ENCODE results near the gene ELF5. TPM values are rescaled to one million over a fixed set of nuclear protein-coding genes. Genes with fewer than 3 reads are reported as not detected.

ELF5 gene
- total and polyA plus RNA-seq, 2 of the 13 experiments (the other 11 are each of a cell fraction or from before 2014, with no cell fraction given): 0.51 to 2.6 TPM

DNA sequence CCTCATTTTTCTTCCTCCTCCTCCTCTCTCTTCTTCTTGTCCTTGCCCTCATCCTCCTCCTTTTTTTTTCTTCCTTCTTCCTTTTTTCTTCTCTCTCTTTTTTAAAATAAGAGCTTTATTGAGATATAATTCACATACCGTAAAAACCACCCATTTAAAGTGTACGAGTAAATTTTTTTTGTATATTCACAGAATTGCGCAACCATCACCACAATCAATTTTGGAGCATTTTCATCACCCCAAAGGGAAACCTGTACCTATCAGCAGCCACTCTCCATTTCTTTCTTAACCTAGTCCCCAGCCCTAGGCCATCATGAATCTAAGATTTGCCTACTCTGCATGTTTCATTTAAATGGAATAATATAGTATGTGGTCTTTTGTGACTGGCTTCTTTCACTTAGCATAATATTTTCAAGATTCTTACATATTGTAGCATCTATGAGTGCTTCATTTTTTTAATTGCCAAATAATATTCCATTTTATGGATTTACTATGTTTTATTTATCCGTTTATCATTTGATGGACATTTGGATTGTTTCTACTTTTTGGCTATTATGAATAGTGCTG lies 39.9 kb downstream of the ELF5 start:
- intact Hi-C loops (cut with micrococcal nuclease; ENCODE audit: unreplicated experiment): no loop called here

DNA sequence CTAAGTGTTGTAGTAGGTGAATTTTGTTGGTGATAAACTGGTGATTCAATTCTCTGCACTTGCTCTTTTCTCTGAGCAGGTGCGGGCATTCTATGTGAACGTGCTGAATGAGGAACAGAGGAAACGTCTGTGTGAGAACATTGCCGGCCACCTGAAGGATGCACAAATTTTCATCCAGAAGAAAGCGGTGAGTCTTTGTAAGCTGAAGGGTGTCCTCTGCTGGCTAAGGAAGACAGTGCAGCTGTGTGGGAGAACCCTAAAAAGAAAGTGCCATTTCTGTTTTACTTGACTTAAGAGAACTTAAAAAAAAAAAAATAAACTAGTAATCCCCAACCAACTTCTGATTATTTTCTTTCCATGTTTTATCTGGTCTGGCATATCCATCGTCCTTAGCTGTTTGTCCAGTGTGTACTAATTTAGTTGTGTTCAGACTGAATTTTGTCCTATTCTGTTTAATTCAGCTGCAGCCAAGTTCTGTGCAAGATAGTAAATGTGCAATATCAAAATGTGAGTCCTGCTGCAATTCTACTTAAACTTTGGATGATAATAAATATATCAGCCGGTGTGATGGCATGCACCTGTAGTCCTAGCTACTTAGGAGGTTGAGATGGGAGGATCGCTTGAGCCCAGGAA lies 45.3 kb downstream of the ELF5 start:
- intact Hi-C loops (cut with micrococcal nuclease; ENCODE audit: unreplicated experiment): loop anchor here (1.0 to 10.0 kb wide), 2 partner anchors 102 to 294 kb away; no protein-coding TSS in a partner anchor
- WGBS (ENCODE audit: low lambda C conversion rate): 82% methylated on average over 8 of the region's 8 CpGs
- peak; percentile 23 for FAIRE-seq
- H3K9ac ChIP-seq (ENCODE audit: insufficient read depth, low read depth, low read length): no peak overlapping the region
- H2AFZ ChIP-seq (ENCODE audit: low read length): no peak overlapping the region
- peak; percentile 54 for ATAC-seq
- BruUV-seq (replicated peaks): no TSS peak
- H3K27me3 ChIP-seq (ENCODE audit: control insufficient read depth in 1 of 2, insufficient read depth in 2 of 2, low read length in 2 of 2): no peaks in the 10 kb centered on the region
- in situ Hi-C loops (cut with HindIII; ENCODE audit: extremely low pct_ligation_motif_present, low pct_unique_long_range_greater_than_20kb): loop anchor here (5.0 kb wide), 1 partner anchor 101 kb away; no protein-coding TSS in a partner anchor
- no peak overlapping the region for H3K27ac ChIP-seq (ENCODE audit: extremely low read length, insufficient read depth, low read length)
- H3K36me3 ChIP-seq (replicated peaks in 1 of 2; ENCODE audit: control insufficient read depth in 1 of 2, insufficient read depth in 2 of 2, low read length in 2 of 2): peaks cover 26 to 79% of the 10 kb centered on the region in 2 experiments
- TF ChIP-seq STAG1 (CRISPR knock-in tag; IDR thresholded peaks at IDR 0.05) (peak; percentile 84), SMC3 (IDR thresholded peaks at IDR 0.05; ENCODE audit: low read length) (peak; percentile 84), RAD21 (CRISPR knock-in tag; IDR thresholded peaks at IDR 0.05) (peak; percentile 72), ZNF83 (CRISPR knock-in tag; IDR thresholded peaks at IDR 0.05; ENCODE audit: borderline replicate concordance) (no peak), CTCF (CRISPR knock-in tag; IDR thresholded peaks at IDR 0.05) (peak; percentile 72), ZMYM4 (CRISPR knock-in tag; IDR thresholded peaks at IDR 0.05) (0 out of 2 replicates have a peak, but pooled peaks have one; percentile 15), ELK4 (CRISPR knock-in tag; IDR thresholded peaks at IDR 0.05; ENCODE audit: borderline replicate concordance) (no peak), NCOA2 (CRISPR knock-in tag; IDR thresholded peaks at IDR 0.05) (0 out of 2 replicates have a peak, but pooled peaks have one; percentile 14)
- peak; percentile 30 for DNase-seq (ENCODE audit: low spot score)
- peaks cover 16% of the 10 kb centered on the region for H3K4me1 ChIP-seq (ENCODE audit: insufficient read depth, low read length)
- H3K4me2 ChIP-seq (ENCODE audit: low read depth, low read length): no peak overlapping the region
- peaks cover 9% of the 10 kb centered on the region for H3K9me3 ChIP-seq (ENCODE audit: low read length)
- ChIA-PET POLR2A (interaction anchor here (1.0 to 1.3 kb wide), 3 partner anchors 29 to 104 kb away, joined by 3 to 5 read pairs (median 4); partner anchors contain the start of gene CAT), CTCF (ENCODE audit: low intra/inter-chr PET ratio, low total read pairs) (interaction anchor here (0.9 to 2.8 kb wide), 4 partner anchors 25 to 294 kb away, joined by 3 to 24 read pairs (median 6); partner anchors contain the start of gene ABTB2)
- H3K79me2 ChIP-seq (ENCODE audit: insufficient read depth, low read length): no peaks in the 10 kb centered on the region
- no peak overlapping the region for H3K4me3 ChIP-seq (replicated peaks in 1 of 3; ENCODE audit: insufficient read depth in 1 of 3, low read depth in 2 of 3, low read length in 3 of 3)
- no peaks in the 10 kb centered on the region for H4K20me1 ChIP-seq (ENCODE audit: insufficient read depth, low read length)

More for the DNA sequence above, 39.9 kb downstream of the ELF5 start:
- ATAC-seq (no peak), FAIRE-seq (no peak), DNase-seq (ENCODE audit: low spot score) (no peak)
- H3K4me2 ChIP-seq (ENCODE audit: low read depth, low read length): no peak overlapping the region
- no peak overlapping the region for H2AFZ ChIP-seq (ENCODE audit: low read length)
- no peaks in the 10 kb centered on the region for H3K79me2 ChIP-seq (ENCODE audit: insufficient read depth, low read length)
- H3K9ac ChIP-seq (ENCODE audit: insufficient read depth, low read depth, low read length): no peak overlapping the region
- H3K4me3 ChIP-seq (replicated peaks in 1 of 3; ENCODE audit: insufficient read depth in 1 of 3, low read depth in 2 of 3, low read length in 3 of 3): no peak overlapping the region
- TF ChIP-seq SYNCRIP (IDR thresholded peaks at IDR 0.05; ENCODE audit: insufficient read depth, low read depth, low read length): no peak
- TF ChIP-seq CEBPB (IDR thresholded peaks at IDR 0.05; ENCODE audit: borderline replicate concordance, low read depth, low read length): peak; percentile 87
- TF ChIP-seq CEBPG (CRISPR knock-in tag; IDR thresholded peaks at IDR 0.05): peak; percentile 52
- in situ Hi-C loops (cut with HindIII; ENCODE audit: extremely low pct_ligation_motif_present, low pct_unique_long_range_greater_than_20kb): loop anchor here (10.0 kb wide), 1 partner anchor 59 kb away; no protein-coding TSS in a partner anchor
- H3K4me1 ChIP-seq (ENCODE audit: insufficient read depth, low read length): peaks cover 11% of the 10 kb centered on the region
- peaks cover 19 to 42% of the 10 kb centered on the region in 2 experiments for H3K36me3 ChIP-seq (replicated peaks in 1 of 2; ENCODE audit: control insufficient read depth in 1 of 2, insufficient read depth in 2 of 2, low read length in 2 of 2)
- POLR2A ChIA-PET: no interaction called here
- no TSS peak for BruUV-seq (replicated peaks)
- H3K27ac ChIP-seq (ENCODE audit: extremely low read length, insufficient read depth, low read length): no peak overlapping the region
- WGBS (ENCODE audit: low lambda C conversion rate): 97% methylated on average over 4 of the region's 4 CpGs
- H3K9me3 ChIP-seq (ENCODE audit: low read length): no peaks in the 10 kb centered on the region
- H4K20me1 ChIP-seq (ENCODE audit: insufficient read depth, low read length): no peaks in the 10 kb centered on the region
- no peaks in the 10 kb centered on the region for H3K27me3 ChIP-seq (ENCODE audit: control insufficient read depth in 1 of 2, insufficient read depth in 2 of 2, low read length in 2 of 2)
- CTCF ChIA-PET (ENCODE audit: low intra/inter-chr PET ratio, low total read pairs): no interaction called here

All from HepG2 (cell line).